Astrocyte of the hippocampus (primary cell): ENCODE data around the gene ATP5F1D.
"Not testable (repeated sequence)": the region's sequence is repeated elsewhere in the genome, so short reads cannot be mapped to it uniquely, and the experiment has no call there.

Experiments
- DNase-seq: peaks from one replicate; pipeline ENCODE4 v3.0.0; 2011; ENCODE audit warnings: low read depth, low spot score

Gene ATP5F1D

GRCh38 chr19:1241417-1242095 lies at the start of gene ATP5F1D:
Gene ATP5F1D, plus strand, starts transcription at chr19:1241751. Its CDS starts 100 bp downstream, at chr19:1241851.
- peak; percentile 98 for DNase-seq

- no peak for DNase-seq
Observed at GRCh38 chr19:1199531-1199930, 42.0 kb upstream of the ATP5F1D start.

GRCh38 chr19:1200614-1201013 lies 40.9 kb upstream of the ATP5F1D start:
- DNase-seq = not testable (repeated sequence)

GRCh38 chr19:1205114-1206099 lies 36.1 kb upstream of the ATP5F1D start, which contains the start of gene STK11:
Gene STK11, plus strand, starts transcription at chr19:1205778. Its CDS starts 1,136 bp downstream, at chr19:1206914.
- DNase-seq = peak; percentile 99

GRCh38 chr19:1206150-1206863 lies 35.2 kb upstream of the ATP5F1D start:
- DNase-seq = no peak

- DNase-seq = peak; percentile 54
Observed at GRCh38 chr19:1206864-1207450, 34.6 kb upstream of the ATP5F1D start.

- DNase-seq = not testable (repeated sequence)
Observed at GRCh38 chr19:1208830-1209229, 32.7 kb upstream of the ATP5F1D start.

GRCh38 chr19:1210227-1210538 lies 31.4 kb upstream of the ATP5F1D start:
- no peak for DNase-seq

GRCh38 chr19:1211494-1212234 lies 29.9 kb upstream of the ATP5F1D start:
- no peak for DNase-seq

GRCh38 chr19:1213391-1214286 lies 27.9 kb upstream of the ATP5F1D start:
- peak; percentile 62 for DNase-seq

GRCh38 chr19:1214299-1214861 lies 27.2 kb upstream of the ATP5F1D start:
- DNase-seq = no peak

GRCh38 chr19:1214862-1215731 lies 26.5 kb upstream of the ATP5F1D start:
- peak; percentile 85 for DNase-seq

GRCh38 chr19:1216756-1217155 lies 24.8 kb upstream of the ATP5F1D start:
- no peak for DNase-seq

GRCh38 chr19:1217366-1217765 lies 24.2 kb upstream of the ATP5F1D start:
- DNase-seq = no peak

GRCh38 chr19:1218751-1219567 lies 22.6 kb upstream of the ATP5F1D start:
- no peak for DNase-seq

- DNase-seq = no peak
Observed at GRCh38 chr19:1219786-1220476, 21.6 kb upstream of the ATP5F1D start.

GRCh38 chr19:1220477-1220930 lies 21.0 kb upstream of the ATP5F1D start:
- no peak for DNase-seq
